Left ventricle myocardium inferior (tissue), 1 donor: ENCODE data around the gene SGSH. TPM values are rescaled to one million over a fixed set of nuclear protein-coding genes. Genes with fewer than 3 reads are reported as not detected.

Source experiments
- DNase-seq: peaks from one replicate; pipeline ENCODE4 v3.0.0-alpha.2; 2020
- H3K27ac ChIP-seq: fragments of 200-600 bp; replicated peaks from 2 replicates; pipeline ENCODE4 v1.8.0; 2021
- H3K27me3 ChIP-seq: fragments of 200-600 bp; 2 replicates; pipeline ENCODE4 v1.8.0; 2021; ENCODE audit warnings: low read depth
- H3K36me3 ChIP-seq: fragments of 200-600 bp; 2 replicates; pipeline ENCODE4 v1.8.0; 2021
- H3K4me1 ChIP-seq: fragments of 200-600 bp; 2 replicates; pipeline ENCODE4 v1.8.0; 2021
- H3K4me3 ChIP-seq: fragments of 200-600 bp; 2 replicates; pipeline ENCODE4 v1.8.0; 2021; ENCODE audit warnings: mild to moderate bottlenecking, moderate library complexity
- H3K9me3 ChIP-seq: fragments of 200-600 bp; replicated peaks from 2 replicates; pipeline ENCODE4 v1.8.0; 2021
- CTCF ChIP-seq: fragments of 200-600 bp; IDR thresholded peaks from 2 replicates; pipeline ENCODE4 v1.8.0; 2021; ENCODE audit warnings: antibody characterized with exemption, mild to moderate bottlenecking, borderline replicate concordance
- intact Hi-C: fragments of 100-400 bp; cut with micrococcal nuclease; formaldehyde crosslinking; loops from one replicate; pipeline ENCODE4 v1.11.0; 2022
- total RNA-seq: library from RNA; stranded (reverse); fragmentation: NEBNext Ultra II Directional; extraction: Animal tissue kit (Norgen Biotek cat#: 25700); gene quantifications from one replicate; pipeline ENCODE4 v1.2.1, GENCODE V29; 2021
- donor health status: DM: no; HTN: yes; CAD: no; lungs with severe emphysema.

SGSH gene
- total RNA-seq, 1 donor from 2014 or later = 10.9 TPM

DNA sequence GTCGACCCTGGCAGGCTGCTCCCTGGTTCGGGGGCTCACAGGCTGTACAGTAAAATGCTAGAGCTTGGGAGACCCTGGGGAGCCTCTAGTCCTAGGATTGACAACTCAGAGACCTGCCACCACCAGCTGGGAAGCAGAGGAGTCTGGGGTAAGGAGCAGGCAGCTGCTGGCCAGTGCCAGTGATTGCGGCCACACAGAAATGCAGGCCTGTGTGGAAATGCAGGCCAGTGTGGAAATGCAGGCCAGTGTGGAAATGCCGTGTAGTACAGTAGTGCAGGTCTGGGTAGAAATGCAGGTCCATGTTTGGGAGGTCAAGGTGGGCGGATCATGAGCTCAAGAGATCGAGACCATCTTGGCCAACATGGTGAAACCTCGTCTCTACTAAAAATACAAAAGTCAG, 23.5 kb downstream of the SGSH start:
- no peak overlapping the region for H3K27ac ChIP-seq
- DNase-seq = no peak
- no peak for TF ChIP-seq CTCF
- H3K27me3 ChIP-seq = peaks cover 12% of the 10 kb centered on the region
- no peaks in the 10 kb centered on the region for H3K36me3 ChIP-seq
- no peak overlapping the region for H3K4me3 ChIP-seq
- peaks cover 9% of the 10 kb centered on the region for H3K4me1 ChIP-seq
- H3K9me3 ChIP-seq = no peaks in the 10 kb centered on the region
- intact Hi-C loops = no loop called here

- Histone ChIP-seq H3K4me1 (peaks cover 17% of the 10 kb centered on the region), H3K9me3 (no peaks in the 10 kb centered on the region), H3K36me3 (no peaks in the 10 kb centered on the region), H3K27me3 (peaks cover 19% of the 10 kb centered on the region), H3K27ac (no peak overlapping the region), H3K4me3 (no peak overlapping the region)
- no peak for DNase-seq
- intact Hi-C loops = no loop called here
- TF ChIP-seq CTCF = peak; percentile 79
These were observed 24.2 kb downstream of the SGSH start for GRCh38 chr17:80195671-80196529.

GRCh38 chr17:80195141-80195540, 25.0 kb downstream of the SGSH start:
- Histone ChIP-seq H3K27ac (no peak overlapping the region), H3K36me3 (no peaks in the 10 kb centered on the region), H3K4me3 (no peak overlapping the region), H3K9me3 (no peaks in the 10 kb centered on the region), H3K4me1 (peaks cover 19% of the 10 kb centered on the region), H3K27me3 (peaks cover 24% of the 10 kb centered on the region)
- TF ChIP-seq CTCF = no peak
- no peak for DNase-seq
- intact Hi-C loops = no loop called here

DNA sequence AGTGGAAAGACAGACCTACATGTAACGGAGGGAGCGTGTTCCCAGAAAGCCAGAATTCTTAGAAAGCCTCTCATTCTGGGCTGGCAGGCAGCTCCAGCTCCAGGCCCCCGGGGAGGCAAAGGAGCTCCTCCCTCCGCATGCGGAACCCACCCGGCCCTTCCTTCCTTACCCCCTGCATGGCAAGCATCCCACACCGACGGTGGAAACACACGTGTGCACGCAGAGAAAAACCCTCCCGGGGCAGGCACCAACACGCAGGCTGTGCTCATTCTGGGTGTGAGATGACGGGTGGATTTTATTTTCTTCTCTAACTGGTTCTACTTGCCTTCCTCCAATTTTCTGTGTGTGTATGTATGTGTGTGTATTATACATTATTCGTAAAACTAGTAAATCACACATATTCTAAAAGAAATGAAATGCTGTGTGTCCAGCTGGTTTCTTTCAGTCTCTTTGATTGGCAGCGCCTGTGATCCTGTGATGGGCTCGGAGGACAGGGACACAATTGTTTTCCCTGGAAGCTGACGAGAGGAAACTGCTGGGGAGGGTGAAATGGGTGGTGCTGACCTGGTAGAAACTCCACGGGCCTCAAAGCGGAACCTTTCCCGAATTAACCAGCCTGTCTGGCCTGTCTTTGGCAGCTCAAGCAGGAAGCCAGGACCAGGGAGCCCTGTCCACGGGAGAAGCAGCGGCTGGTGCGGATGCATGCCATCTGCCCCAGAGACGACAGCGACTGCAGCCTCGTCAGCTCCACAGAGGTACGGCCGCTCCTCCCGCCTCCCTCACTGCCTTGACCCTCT, 28.1 kb downstream of the SGSH start:
- no peak for TF ChIP-seq CTCF
- Histone ChIP-seq H3K9me3 (no peaks in the 10 kb centered on the region), H3K27ac (peak overlapping the region; percentile 58), H3K4me3 (peak overlapping the region; percentile 34), H3K4me1 (peaks cover 36% of the 10 kb centered on the region), H3K36me3 (no peaks in the 10 kb centered on the region), H3K27me3 (peaks cover 35% of the 10 kb centered on the region)
- intact Hi-C loops = no loop called here
- no peak for DNase-seq

DNA sequence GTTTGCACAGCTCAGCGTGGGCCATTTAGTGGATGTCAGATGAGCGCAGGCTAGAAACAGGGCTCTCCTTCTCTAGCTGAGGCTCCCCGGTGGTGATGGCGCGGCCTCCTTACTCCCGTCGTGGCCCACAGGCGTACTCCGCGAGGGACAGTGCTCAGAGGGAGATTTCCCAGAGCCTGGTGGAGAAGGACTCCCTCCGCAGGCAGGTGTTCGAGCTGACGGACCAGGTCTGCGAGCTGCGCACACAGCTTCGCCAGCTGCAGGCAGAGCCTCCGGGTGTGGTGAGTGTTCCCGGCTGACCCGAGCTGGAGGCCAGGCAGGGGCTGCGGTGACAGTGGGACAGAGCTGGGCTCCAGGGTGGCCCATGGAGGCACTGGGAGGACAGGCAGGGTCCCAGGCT, 28.9 kb downstream of the SGSH start:
- Histone ChIP-seq H3K36me3 (no peaks in the 10 kb centered on the region), H3K4me1 (peaks cover 36% of the 10 kb centered on the region), H3K4me3 (no peak overlapping the region), H3K27ac (no peak overlapping the region), H3K9me3 (no peaks in the 10 kb centered on the region), H3K27me3 (peaks cover 35% of the 10 kb centered on the region)
- intact Hi-C loops = no loop called here
- TF ChIP-seq CTCF = no peak
- no peak for DNase-seq
